HG03460 (cell line): ENCODE measurements around the gene TMEM154.
"Not testable (repeated sequence)": the region's sequence is repeated elsewhere in the genome, so short reads cannot be mapped to it uniquely, and the experiment has no call there.

Experiments
- ATAC-seq: cut with Tn5 transposase; IDR thresholded peaks from one replicate; pipeline ENCODE4 v1.9.1; 2021; ENCODE audit not compliant: unreplicated experiment

Gene TMEM154

GRCh38 chr4:152672206-152673092, 7.3 kb downstream of the TMEM154 start:
- no peak for ATAC-seq

- no peak for ATAC-seq
Observed at GRCh38 chr4:152668338-152668964, 11.3 kb downstream of the TMEM154 start.

- no peak for ATAC-seq
Observed at GRCh38 chr4:152667781-152668180, 12.0 kb downstream of the TMEM154 start.

- ATAC-seq: no peak
Observed at GRCh38 chr4:152666946-152667345, 12.9 kb downstream of the TMEM154 start.

- no peak for ATAC-seq
Observed at GRCh38 chr4:152665691-152666395, 14.0 kb downstream of the TMEM154 start.

- not testable (repeated sequence) for ATAC-seq
Observed at GRCh38 chr4:152664067-152664378, 15.8 kb downstream of the TMEM154 start.

- ATAC-seq: peak; percentile 69
Observed at GRCh38 chr4:152663203-152664066, 16.4 kb downstream of the TMEM154 start.

GRCh38 chr4:152661649-152662048, 18.1 kb downstream of the TMEM154 start:
- no peak for ATAC-seq

GRCh38 chr4:152660526-152660925, 19.3 kb downstream of the TMEM154 start:
- no peak for ATAC-seq

- ATAC-seq: no peak
Observed at GRCh38 chr4:152659806-152660205, 20.0 kb downstream of the TMEM154 start.

GRCh38 chr4:152657657-152658056, 22.1 kb downstream of the TMEM154 start:
- ATAC-seq: no peak

GRCh38 chr4:152655272-152656129, 24.3 kb downstream of the TMEM154 start:
- ATAC-seq: no peak

- no peak for ATAC-seq
Observed at GRCh38 chr4:152652102-152652501, 27.7 kb downstream of the TMEM154 start.

- peak; percentile 57 for ATAC-seq
Observed at GRCh38 chr4:152651473-152652060, 28.2 kb downstream of the TMEM154 start.

- no peak for ATAC-seq
Observed at GRCh38 chr4:152646221-152646620, 33.6 kb downstream of the TMEM154 start.

GRCh38 chr4:152644130-152644529, 35.7 kb downstream of the TMEM154 start:
- no peak for ATAC-seq

- peak; percentile 91 for ATAC-seq
Observed at GRCh38 chr4:152643153-152644035, 36.4 kb downstream of the TMEM154 start.

GRCh38 chr4:152640058-152640921, 39.5 kb downstream of the TMEM154 start:
- ATAC-seq: no peak
